ENCODE results near the gene MED15.
"Not testable (repeated sequence)": the region's sequence is repeated elsewhere in the genome, so short reads cannot be mapped to it uniquely, and the experiment has no call there.

The MED15 gene

GRCh38 chr22:20542055-20542454 is 34.6 kb downstream of the MED15 start:
- peaks cover 6% of the 10 kb centered on the region for H3K36me3 ChIP-seq (ENCODE audit: insufficient read depth, low read length)

GRCh38 chr22:20542736-20543135 is 35.3 kb downstream of the MED15 start:
- peaks cover 5% of the 10 kb centered on the region; the same call in 1 of the 2 replicates for H3K4me1 ChIP-seq (ENCODE audit: insufficient read depth, low read length)
- no peak overlapping the region for H3K9ac ChIP-seq (ENCODE audit: low read depth, low read length)
- H3K9me3 ChIP-seq (ENCODE audit: control insufficient read depth, insufficient read depth, low read length), result no peaks in the 10 kb centered on the region
- peaks cover 6% of the 10 kb centered on the region for H3K36me3 ChIP-seq (ENCODE audit: insufficient read depth, low read length)

More at GRCh38 chr22:20542055-20542454, 34.6 kb downstream of the MED15 start:
- Histone ChIP-seq H3K4me1 (ENCODE audit: insufficient read depth, low read length) (peaks cover 5% of the 10 kb centered on the region; the same call in 1 of the 2 replicates), H3K9me3 (ENCODE audit: control insufficient read depth, insufficient read depth, low read length) (no peaks in the 10 kb centered on the region), H3K9ac (ENCODE audit: low read depth, low read length) (no peak overlapping the region)

- not testable (repeated sequence) for H3K9ac ChIP-seq (ENCODE audit: low read depth, low read length); H3K36me3 ChIP-seq (ENCODE audit: insufficient read depth, low read length); H3K9me3 ChIP-seq (ENCODE audit: control insufficient read depth, insufficient read depth, low read length)
- peaks cover 23% of the 10 kb centered on the region for H3K4me1 ChIP-seq (ENCODE audit: insufficient read depth, low read length)
Measured at GRCh38 chr22:20545318-20545634, 37.9 kb downstream of the MED15 start.

- Histone ChIP-seq H3K9me3 (ENCODE audit: control insufficient read depth, insufficient read depth, low read length) (no peaks in the 10 kb centered on the region), H3K36me3 (ENCODE audit: insufficient read depth, low read length) (peaks cover 6% of the 10 kb centered on the region; the same call in 1 of the 2 replicates), H3K4me1 (ENCODE audit: insufficient read depth, low read length) (peaks cover 27% of the 10 kb centered on the region), H3K9ac (ENCODE audit: low read depth, low read length) (no peak overlapping the region)
Measured at GRCh38 chr22:20545681-20546521, 38.5 kb downstream of the MED15 start.

- no peaks in the 10 kb centered on the region for H3K9me3 ChIP-seq (ENCODE audit: control insufficient read depth, insufficient read depth, low read length)
- H3K9ac ChIP-seq (ENCODE audit: low read depth, low read length), result no peak overlapping the region
- peaks cover 6% of the 10 kb centered on the region for H3K36me3 ChIP-seq (ENCODE audit: insufficient read depth, low read length)
- peaks cover 32% of the 10 kb centered on the region for H3K4me1 ChIP-seq (ENCODE audit: insufficient read depth, low read length)
Measured at GRCh38 chr22:20546541-20546950, 39.1 kb downstream of the MED15 start.

GRCh38 chr22:20547029-20547428 is 39.6 kb downstream of the MED15 start:
- Histone ChIP-seq H3K36me3 (ENCODE audit: insufficient read depth, low read length) (peaks cover 6% of the 10 kb centered on the region), H3K9me3 (ENCODE audit: control insufficient read depth, insufficient read depth, low read length) (no peaks in the 10 kb centered on the region), H3K9ac (ENCODE audit: low read depth, low read length) (no peak overlapping the region), H3K4me1 (ENCODE audit: insufficient read depth, low read length) (peaks cover 32% of the 10 kb centered on the region)

GRCh38 chr22:20548806-20549205 is 41.4 kb downstream of the MED15 start:
- Histone ChIP-seq H3K36me3 (ENCODE audit: insufficient read depth, low read length) (peaks cover 10% of the 10 kb centered on the region), H3K9me3 (ENCODE audit: control insufficient read depth, insufficient read depth, low read length) (no peaks in the 10 kb centered on the region), H3K9ac (ENCODE audit: low read depth, low read length) (no peak overlapping the region), H3K4me1 (ENCODE audit: insufficient read depth, low read length) (peaks cover 32% of the 10 kb centered on the region)

GRCh38 chr22:20549232-20549841 is 41.9 kb downstream of the MED15 start:
- Histone ChIP-seq H3K9me3 (ENCODE audit: control insufficient read depth, insufficient read depth, low read length) (no peaks in the 10 kb centered on the region), H3K36me3 (ENCODE audit: insufficient read depth, low read length) (peaks cover 10% of the 10 kb centered on the region), H3K4me1 (ENCODE audit: insufficient read depth, low read length) (peaks cover 32% of the 10 kb centered on the region), H3K9ac (ENCODE audit: low read depth, low read length) (no peak overlapping the region)

- Histone ChIP-seq H3K36me3 (ENCODE audit: insufficient read depth, low read length) (peaks cover 15% of the 10 kb centered on the region), H3K9ac (ENCODE audit: low read depth, low read length) (no peak overlapping the region), H3K9me3 (ENCODE audit: control insufficient read depth, insufficient read depth, low read length) (no peaks in the 10 kb centered on the region), H3K4me1 (ENCODE audit: insufficient read depth, low read length) (peaks cover 32% of the 10 kb centered on the region)
Measured at GRCh38 chr22:20550057-20550817, 42.8 kb downstream of the MED15 start.

GRCh38 chr22:20550851-20551744 is 43.7 kb downstream of the MED15 start:
- Histone ChIP-seq H3K36me3 (ENCODE audit: insufficient read depth, low read length) (peaks cover 9% of the 10 kb centered on the region), H3K9ac (ENCODE audit: low read depth, low read length) (no peak overlapping the region), H3K4me1 (ENCODE audit: insufficient read depth, low read length) (peaks cover 26% of the 10 kb centered on the region), H3K9me3 (ENCODE audit: control insufficient read depth, insufficient read depth, low read length) (no peaks in the 10 kb centered on the region)

GRCh38 chr22:20551805-20552442 is 44.5 kb downstream of the MED15 start:
- H3K36me3 ChIP-seq (ENCODE audit: insufficient read depth, low read length), result peaks cover 9% of the 10 kb centered on the region
- H3K9ac ChIP-seq (ENCODE audit: low read depth, low read length), result no peak overlapping the region

GRCh38 chr22:20552443-20553401 is 45.3 kb downstream of the MED15 start:
- Histone ChIP-seq H3K36me3 (ENCODE audit: insufficient read depth, low read length) (peaks cover 15% of the 10 kb centered on the region), H3K9ac (ENCODE audit: low read depth, low read length) (no peak overlapping the region), H3K9me3 (ENCODE audit: control insufficient read depth, insufficient read depth, low read length) (no peaks in the 10 kb centered on the region), H3K4me1 (ENCODE audit: insufficient read depth, low read length) (peaks cover 26% of the 10 kb centered on the region)

More at GRCh38 chr22:20551805-20552442, 44.5 kb downstream of the MED15 start:
- Histone ChIP-seq H3K9me3 (ENCODE audit: control insufficient read depth, insufficient read depth, low read length) (no peaks in the 10 kb centered on the region), H3K4me1 (ENCODE audit: insufficient read depth, low read length) (peaks cover 26% of the 10 kb centered on the region)

Data from ES-I3 (cell line).